ENCODE results near the gene PIK3CB.
"Not testable (repeated sequence)": the region's sequence is repeated elsewhere in the genome, so short reads cannot be mapped to it uniquely, and the experiment has no call there.

The PIK3CB gene

GRCh38 chr3:138675393-138675792 lies 159.3 kb downstream of the PIK3CB start:
- DNase-seq: no peak

GRCh38 chr3:138673641-138674530 lies 160.8 kb downstream of the PIK3CB start:
- no peak for DNase-seq

- DNase-seq: no peak
These were observed 164.3 kb downstream of the PIK3CB start for GRCh38 chr3:138670407-138670806.

- DNase-seq: no peak
These were observed 166.6 kb downstream of the PIK3CB start for GRCh38 chr3:138668107-138668506.

GRCh38 chr3:138657508-138657907 lies 177.2 kb downstream of the PIK3CB start:
- DNase-seq: no peak

- DNase-seq: no peak
These were observed 181.2 kb downstream of the PIK3CB start for GRCh38 chr3:138653567-138653966.

- no peak for DNase-seq
These were observed 185.6 kb downstream of the PIK3CB start for GRCh38 chr3:138649134-138649533.

- DNase-seq: no peak
These were observed 188.2 kb downstream of the PIK3CB start for GRCh38 chr3:138646513-138646912.

DNA sequence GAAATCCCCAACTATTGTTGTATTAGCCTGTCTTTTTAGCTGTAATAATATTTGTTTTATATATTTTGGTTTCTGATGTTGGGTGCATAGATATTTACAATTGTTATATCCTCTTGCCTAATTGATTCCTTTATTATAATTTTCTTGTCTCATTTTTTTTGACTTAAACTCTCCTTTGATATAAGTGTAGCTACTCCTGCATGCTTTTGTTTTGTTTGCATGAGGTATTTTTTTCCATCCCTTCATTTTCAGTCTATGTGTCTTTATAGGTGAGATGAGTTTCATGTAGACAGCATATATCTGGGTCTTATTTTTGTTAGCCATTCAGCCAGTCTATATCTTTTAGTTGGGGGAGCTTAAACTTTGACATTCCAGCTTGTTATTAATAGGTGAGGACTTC lies 188.7 kb downstream of the PIK3CB start:
- no peak for DNase-seq

GRCh38 chr3:138642927-138643253 lies 191.8 kb downstream of the PIK3CB start:
- DNase-seq: no peak

- DNase-seq: no peak
These were observed 192.4 kb downstream of the PIK3CB start for GRCh38 chr3:138642226-138642926.

DNA sequence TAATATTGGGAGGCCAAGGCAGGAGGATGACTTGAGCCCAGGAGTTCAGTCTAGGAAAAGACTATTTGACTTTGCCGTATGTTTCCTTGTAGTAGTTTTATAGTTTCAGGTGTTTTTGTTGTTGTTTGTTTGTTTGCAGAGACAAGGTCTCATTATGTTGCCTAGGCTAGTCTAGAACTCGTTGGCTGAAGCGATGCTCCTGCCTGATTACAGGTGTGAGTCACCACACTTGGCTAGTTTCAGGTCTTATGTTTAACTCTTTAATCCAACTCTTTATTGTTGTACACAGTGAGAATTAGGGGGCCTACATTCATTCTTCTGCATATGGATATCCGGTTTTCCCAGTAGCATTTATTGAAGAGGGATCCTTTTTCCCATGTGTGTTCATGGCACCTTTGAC lies 194.2 kb downstream of the PIK3CB start:
- no peak for DNase-seq

DNA sequence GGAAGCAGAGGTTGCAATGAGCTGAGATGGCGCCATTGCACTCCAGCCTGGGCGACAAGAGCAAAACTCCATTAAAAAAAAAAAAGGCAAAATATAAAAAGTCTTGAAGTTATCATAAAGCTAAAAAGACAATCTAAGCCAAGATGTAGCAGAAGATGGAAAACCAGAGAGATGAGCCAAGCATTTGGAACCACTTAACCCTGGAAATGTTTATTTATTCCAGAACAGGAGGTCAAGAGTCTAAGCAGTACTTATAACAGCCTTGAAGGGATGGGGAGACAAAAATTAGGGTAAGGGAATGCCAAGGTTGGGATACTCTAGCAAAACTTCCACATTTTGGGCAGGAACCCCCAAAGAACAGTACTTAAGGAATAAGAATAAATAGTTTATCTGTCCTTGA lies 196.1 kb downstream of the PIK3CB start:
- no peak for DNase-seq

GRCh38 chr3:138629526-138629925 lies 205.2 kb downstream of the PIK3CB start:
- no peak for DNase-seq

GRCh38 chr3:138625707-138626365 lies 208.9 kb downstream of the PIK3CB start:
- no peak for DNase-seq

- DNase-seq: no peak
These were observed 210.2 kb downstream of the PIK3CB start for GRCh38 chr3:138624518-138624917.

DNA sequence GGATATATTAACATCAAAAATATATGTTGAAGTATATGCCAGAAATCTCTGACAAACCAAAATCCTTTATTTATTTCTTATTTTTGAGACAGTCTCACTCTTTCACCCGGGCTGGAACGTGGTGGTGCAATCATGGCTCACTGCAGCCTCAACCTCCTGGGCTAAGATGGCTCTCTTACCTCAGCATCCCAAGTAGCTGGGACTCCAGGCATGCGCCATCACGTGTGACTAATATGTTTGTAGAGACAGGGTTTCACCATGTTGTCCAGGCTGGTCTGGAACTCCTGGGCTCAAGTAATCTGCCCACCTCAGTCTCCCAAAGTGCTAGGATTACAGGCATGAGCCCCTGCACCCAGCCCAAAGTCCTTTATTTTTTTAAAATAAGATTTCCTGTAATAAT lies 214.3 kb downstream of the PIK3CB start:
- no peak for DNase-seq

- no peak for DNase-seq
These were observed 219.3 kb downstream of the PIK3CB start for GRCh38 chr3:138615462-138615861.

DNA sequence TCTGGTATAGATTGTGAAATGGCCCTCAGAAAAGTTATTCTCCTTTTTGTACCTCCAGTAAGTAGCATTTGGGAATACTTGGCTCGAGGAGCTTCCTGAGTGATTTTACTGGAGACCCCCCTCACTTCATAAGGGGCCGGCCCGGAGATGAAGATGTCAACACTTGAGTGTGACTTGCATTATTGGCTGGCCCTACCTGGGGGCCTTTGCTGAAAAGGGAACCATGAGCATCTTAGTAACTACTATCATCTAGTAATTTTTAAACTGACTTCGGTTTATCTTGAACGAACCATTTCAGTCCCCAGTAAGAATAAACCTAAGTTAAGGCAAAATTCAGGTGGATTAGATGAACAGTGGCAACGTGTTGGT lies 224.8 kb downstream of the PIK3CB start:
- no peak for DNase-seq

DNA sequence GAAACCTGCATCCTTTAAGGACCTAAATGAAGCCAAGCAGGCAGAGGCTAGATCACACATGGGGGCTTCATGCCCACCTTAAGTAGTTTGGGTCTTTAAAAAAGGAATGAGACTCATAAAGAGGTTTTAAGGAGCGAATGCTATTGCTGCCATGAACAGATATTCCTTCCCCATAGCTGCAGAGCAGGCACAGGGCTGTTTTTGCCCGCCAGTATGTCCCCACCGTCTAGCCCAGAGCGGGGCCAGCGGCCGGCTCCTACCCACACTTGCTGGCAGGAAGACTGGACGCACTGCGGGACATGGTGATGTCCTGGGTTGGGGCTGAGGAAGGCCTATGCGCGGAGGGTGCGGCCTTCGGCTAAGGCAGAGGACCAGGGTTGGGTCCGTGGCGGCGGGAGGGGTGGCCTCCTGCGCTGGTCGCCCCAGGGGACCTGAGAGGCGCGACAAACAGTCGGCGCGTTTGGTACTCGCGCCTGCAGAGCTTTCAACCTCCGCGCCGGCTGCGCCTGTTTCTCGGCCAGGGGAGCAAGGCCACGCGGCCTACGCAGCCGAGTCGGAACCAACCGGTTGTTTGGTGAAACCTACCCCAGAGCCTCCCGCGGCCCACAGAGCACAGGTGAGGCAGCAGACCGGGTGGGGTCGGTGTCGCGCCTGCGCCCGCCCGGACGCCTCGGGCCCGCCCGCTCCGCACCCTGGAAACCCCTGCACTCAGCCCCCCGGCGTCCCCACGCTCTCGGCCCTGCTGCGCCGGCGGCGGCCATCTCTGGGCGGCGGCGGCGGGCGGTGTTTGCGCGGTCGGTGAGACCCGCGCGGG lies 226.2 kb downstream of the PIK3CB start, which contains the start of gene FAIM:
Gene FAIM (plus strand): TSS at position 450 of the 814 bp plus-strand sequence. CDS start 10,956 bp downstream, outside the sequence.
- peak; percentile 65 to 72 for DNase-seq

GRCh38 chr3:138604106-138604595 lies 230.6 kb downstream of the PIK3CB start:
- DNase-seq: not testable (repeated sequence)
